OCI-LY7 (cell line): ENCODE results near the gene MEIS2.

Experiments
- EZH2phosphoT487 ChIP-seq: fragments of 200-600 bp; sonication (generic); IDR thresholded peaks from 2 replicates; pipeline ENCODE4 v1.6.1; 2018; ENCODE audit warnings: low read depth, borderline replicate concordance, mild to moderate bottlenecking, mixed run types, antibody characterized with exemption, low read length, moderate library complexity, mixed read lengths
- TF ChIP-seq, protein P1 (sequence below): fragments of 200-600 bp; sonication (generic); conservative IDR thresholded peaks from 2 replicates; pipeline ENCODE4 v1.5.1; 2014; ENCODE audit warnings: mild to moderate bottlenecking, antibody characterized with exemption, low read length, moderate library complexity, mixed read lengths

DNA sequence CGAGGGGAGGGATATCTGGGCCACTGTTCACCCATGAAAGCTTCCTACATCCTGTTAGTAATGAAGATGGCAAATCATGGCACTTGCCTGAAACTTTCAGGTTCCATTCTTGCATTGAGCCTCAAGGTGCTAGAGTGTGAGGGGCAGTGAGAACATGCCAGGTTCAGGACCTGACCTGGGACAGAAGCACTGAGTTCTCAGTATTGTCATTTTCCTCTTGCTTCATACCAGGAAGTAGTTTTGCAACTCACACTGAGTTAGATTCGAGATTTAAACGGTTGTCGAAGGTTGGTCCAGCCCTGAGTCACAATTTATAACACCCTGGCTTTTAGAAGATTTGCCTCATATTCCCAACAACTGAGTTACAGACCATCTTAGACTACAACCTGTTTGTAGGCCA, 11.8 kb upstream of the MEIS2 start:
- TF ChIP-seq, protein P1, sequence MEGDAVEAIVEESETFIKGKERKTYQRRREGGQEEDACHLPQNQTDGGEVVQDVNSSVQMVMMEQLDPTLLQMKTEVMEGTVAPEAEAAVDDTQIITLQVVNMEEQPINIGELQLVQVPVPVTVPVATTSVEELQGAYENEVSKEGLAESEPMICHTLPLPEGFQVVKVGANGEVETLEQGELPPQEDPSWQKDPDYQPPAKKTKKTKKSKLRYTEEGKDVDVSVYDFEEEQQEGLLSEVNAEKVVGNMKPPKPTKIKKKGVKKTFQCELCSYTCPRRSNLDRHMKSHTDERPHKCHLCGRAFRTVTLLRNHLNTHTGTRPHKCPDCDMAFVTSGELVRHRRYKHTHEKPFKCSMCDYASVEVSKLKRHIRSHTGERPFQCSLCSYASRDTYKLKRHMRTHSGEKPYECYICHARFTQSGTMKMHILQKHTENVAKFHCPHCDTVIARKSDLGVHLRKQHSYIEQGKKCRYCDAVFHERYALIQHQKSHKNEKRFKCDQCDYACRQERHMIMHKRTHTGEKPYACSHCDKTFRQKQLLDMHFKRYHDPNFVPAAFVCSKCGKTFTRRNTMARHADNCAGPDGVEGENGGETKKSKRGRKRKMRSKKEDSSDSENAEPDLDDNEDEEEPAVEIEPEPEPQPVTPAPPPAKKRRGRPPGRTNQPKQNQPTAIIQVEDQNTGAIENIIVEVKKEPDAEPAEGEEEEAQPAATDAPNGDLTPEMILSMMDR, result no peak
- no peak for TF ChIP-seq EZH2phosphoT487
